HCT116 (cell line): ENCODE data around the gene NEDD4L. TPM values are rescaled to one million over a fixed set of nuclear protein-coding genes. Genes with fewer than 3 reads are reported as not detected.

Source experiments
- ATAC-seq: fragments of 200-7000 bp; cut with Tn5 transposase; 2 replicates; pipeline ENCODE4 v1.9.1; 2020; ENCODE audit warnings: mild to moderate bottlenecking, moderate library complexity
- BruUV-seq: library from RNA; stranded (reverse); fragments of 400-500 nt; replicated peaks from 2 replicates; lab custom pipeline; 2021; lab: Mats Ljungman, UMichigan
- CTCF ChIA-PET: fragments of 300-600 bp; sonication (Branson Sonifier 250); formaldehyde crosslinking; loops from one replicate; lab custom pipeline; 2021; ENCODE audit warnings: antibody characterized with exemption; lab: Charles Lee
- POLR2A ChIA-PET: fragments of 300-600, 350-600 bp; sonication (Branson Sonifier 250); formaldehyde crosslinking; loops from one replicate; lab custom pipeline; 2021; ENCODE audit warnings: antibody characterized with exemption; lab: Charles Lee
- RAD21 ChIA-PET, 2 experiments: fragments of 300-600 bp; sonication (Branson Sonifier 250); formaldehyde crosslinking; loops; one replicate each; lab custom pipeline; 2023; ENCODE audit warnings: low total read pairs in 2 of 2; ENCODE audit not compliant: uncharacterized antibody in 2 of 2, unreplicated experiment in 2 of 2, low non-redundant PET in 1 of 2; lab: Charles Lee
- DNase-seq: peaks from one replicate; pipeline ENCODE4 v3.0.0-alpha.2; 2010; ENCODE audit warnings: low read depth, low spot score
- H2AFZ ChIP-seq: fragments of 200-600 bp; shearing (Covaris generic), sonication (generic); 2 replicates; pipeline ENCODE4 v1.6.1; 2017; ENCODE audit warnings: low read depth, mixed run types, mixed read lengths, antibody characterized with exemption, low read length; ENCODE audit not compliant: poor library complexity, severe bottlenecking
- H3K27ac ChIP-seq: 2 replicates; pipeline ENCODE4 v1.5.1; 2012; ENCODE audit warnings: low read depth, low read length
- H3K27me3 ChIP-seq: fragments of 200-600 bp; sonication (generic); 2 replicates; pipeline ENCODE4 v1.6.1; 2016; ENCODE audit warnings: mixed run types, low read length, mixed read lengths; ENCODE audit not compliant: insufficient read depth
- H3K36me3 ChIP-seq, 2 experiments: fragments of 200-500 bp in 1 of 2; fragments of 200-600 bp in 1 of 2; sonication (Bioruptor generic) in 1 of 2; sonication (generic) in 1 of 2; 2 replicates each; pipeline versions ENCODE4 v1.5.1 to v1.6.1; 2014 to 2016; ENCODE audit warnings: low read length in 2 of 2, inconsistent platforms in 1 of 2, mixed read lengths in 1 of 2, mixed run types in 1 of 2; ENCODE audit not compliant: insufficient read depth in 2 of 2, control insufficient read depth in 1 of 2
- H3K4me1 ChIP-seq, 2 experiments: fragments of 200-600 bp in 1 of 2; sonication (generic) in 1 of 2; 2 replicates each; pipeline versions ENCODE4 v1.5.1 to v1.6.1; 2012 to 2017; ENCODE audit warnings: low read length in 2 of 2, inconsistent platforms in 1 of 2, mild to moderate bottlenecking in 1 of 2, mixed read lengths in 1 of 2, mixed run types in 1 of 2, moderate library complexity in 1 of 2; ENCODE audit not compliant: insufficient read depth in 2 of 2, control insufficient read depth in 1 of 2
- H3K4me2 ChIP-seq: fragments of 200-600 bp; sonication (generic); 2 replicates; pipeline ENCODE4 v1.6.1; 2017; ENCODE audit warnings: mixed run types, low read length, mixed read lengths
- H3K4me3 ChIP-seq, 2 experiments: fragments of 200-600 bp in 1 of 2; sonication (generic) in 1 of 2; replicated peaks in 1 of 2; 2 replicates each; pipeline ENCODE4 v1.5.1; 2011 to 2016; ENCODE audit warnings: low read length in 2 of 2, control low read depth in 1 of 2, low read depth in 1 of 2, mild to moderate bottlenecking in 1 of 2, mixed read lengths in 1 of 2, mixed run types in 1 of 2
- H3K79me2 ChIP-seq: fragments of 200-600 bp; sonication (generic); 2 replicates; pipeline ENCODE4 v1.6.1; 2017; ENCODE audit warnings: mild to moderate bottlenecking, mixed run types, low read length, moderate library complexity, mixed read lengths; ENCODE audit not compliant: insufficient read depth
- H3K9ac ChIP-seq: fragments of 200-600 bp; sonication (generic); 2 replicates; pipeline ENCODE4 v1.6.1; 2016; ENCODE audit warnings: low read length, mixed read lengths
- H3K9me2 ChIP-seq: fragments of 200-600 bp; sonication (generic), shearing (Covaris generic); 2 replicates; pipeline ENCODE4 v1.6.1; 2017; ENCODE audit warnings: mixed run types, mild to moderate bottlenecking, moderate library complexity; ENCODE audit not compliant: insufficient read depth
- H3K9me3 ChIP-seq, 2 experiments: fragments of 200-500 bp in 1 of 2; fragments of 200-600 bp in 1 of 2; sonication (Bioruptor generic) in 1 of 2; sonication (generic) in 1 of 2; 2 replicates each; pipeline ENCODE4 v1.6.1; 2014 to 2017; ENCODE audit warnings: low read length in 2 of 2, mixed read lengths in 2 of 2, inconsistent platforms in 1 of 2, low read depth in 1 of 2, mild to moderate bottlenecking in 1 of 2, mixed run types in 1 of 2, moderate library complexity in 1 of 2; ENCODE audit not compliant: control insufficient read depth in 1 of 2, insufficient read depth in 1 of 2
- H4K20me1 ChIP-seq: fragments of 200-600 bp; sonication (generic), shearing (Covaris generic); 2 replicates; pipeline ENCODE4 v1.6.1; 2017; ENCODE audit warnings: mixed run types, mild to moderate bottlenecking, moderate library complexity; ENCODE audit not compliant: insufficient read depth
- ELF1 ChIP-seq: IDR thresholded peaks from 2 replicates; pipeline ENCODE4 v1.6.1; 2012; ENCODE audit warnings: low read depth, borderline replicate concordance
- EZH2 ChIP-seq: fragments of 200-600 bp; sonication (generic); IDR thresholded peaks from 2 replicates; pipeline ENCODE4 v1.6.1; 2017; ENCODE audit warnings: antibody characterized with exemption, mixed run types
- EZH2phosphoT487 ChIP-seq: fragments of 200-600 bp; IDR thresholded peaks from 2 replicates; pipeline ENCODE4 v1.6.1; 2018; ENCODE audit warnings: antibody characterized with exemption, borderline replicate concordance
- FOSL1 ChIP-seq: IDR thresholded peaks from 2 replicates; pipeline ENCODE4 v1.6.1; 2012; ENCODE audit warnings: low read depth
- JUND ChIP-seq: IDR thresholded peaks from 2 replicates; pipeline ENCODE4 v1.6.1; 2012
- MAX ChIP-seq: IDR thresholded peaks from 2 replicates; pipeline ENCODE4 v1.6.1; 2012
- POLR2AphosphoS5 ChIP-seq: IDR thresholded peaks from 2 replicates; pipeline ENCODE4 v1.6.1; 2011; ENCODE audit warnings: mild to moderate bottlenecking, low read depth, low read length, moderate library complexity
- RAD21 ChIP-seq: IDR thresholded peaks from 2 replicates; pipeline ENCODE4 v1.6.1; 2012; ENCODE audit warnings: low read depth, mild to moderate bottlenecking
- REST ChIP-seq: IDR thresholded peaks from 2 replicates; pipeline ENCODE4 v1.6.1; 2012; ENCODE audit warnings: low read depth
- SIN3A ChIP-seq: IDR thresholded peaks from 2 replicates; pipeline ENCODE4 v1.6.1; 2012; ENCODE audit warnings: low read depth
- SP1 ChIP-seq: IDR thresholded peaks from 2 replicates; pipeline ENCODE4 v1.6.1; 2012; ENCODE audit warnings: low read depth
- SRF ChIP-seq: IDR thresholded peaks from 2 replicates; pipeline ENCODE4 v1.6.1; 2012; ENCODE audit warnings: low read depth
- TCF7L2 ChIP-seq: IDR thresholded peaks from 2 replicates; pipeline ENCODE4 v1.7.0; 2011; ENCODE audit warnings: borderline replicate concordance, inconsistent platforms; ENCODE audit not compliant: insufficient read depth, insufficient read length; ENCODE audit errors: extremely low read depth
- ZBTB33 ChIP-seq: IDR thresholded peaks from 2 replicates; pipeline ENCODE4 v1.6.1; 2011; ENCODE audit warnings: mild to moderate bottlenecking, low read length, moderate library complexity; ENCODE audit not compliant: insufficient replicate concordance; ENCODE audit errors: extremely low read depth
- ZNF274 ChIP-seq: fragments of 200-500 bp; sonication (Bioruptor generic); IDR thresholded peaks from 2 replicates; pipeline ENCODE4 v1.6.1; 2014; ENCODE audit warnings: mild to moderate bottlenecking, low read depth, low read length, inconsistent platforms
- intact Hi-C: fragments of 100-400 bp; cut with micrococcal nuclease; formaldehyde crosslinking; loops from 2 replicates; pipeline ENCODE4 v1.10.0; 2022
- total RNA-seq: library from RNA; stranded (reverse); gene quantifications from one replicate; pipeline ENCODE4 v1.2.1, GENCODE V29; 2021; ENCODE audit not compliant: unreplicated experiment

The NEDD4L gene
- total RNA-seq, 1 experiment from 2014 or later: 41.5 TPM

- no peak for TF ChIP-seq ZBTB33
- TF ChIP-seq FOSL1: no peak
- TF ChIP-seq EZH2phosphoT487: no peak
- TF ChIP-seq, all 23 proteins: peak for 2
Observed at GRCh38 chr18:58175122-58175785, 131.2 kb downstream of the NEDD4L start (continued).

GRCh38 chr18:58175786-58176176 lies 131.8 kb downstream of the NEDD4L start:
- POLR2A ChIA-PET: no interaction called here
- BruUV-seq: no TSS peak
- no peaks in the 10 kb centered on the region for H3K9me2 ChIP-seq
- H3K27me3 ChIP-seq: no peaks in the 10 kb centered on the region
- no peaks in the 10 kb centered on the region for H3K79me2 ChIP-seq
- CTCF ChIA-PET: interaction anchor here (0.7 to 1.7 kb wide), 3 partner anchors 40 to 294 kb away, joined by 3 to 4 read pairs (median 3); no protein-coding TSS in a partner anchor
- no peaks in the 10 kb centered on the region for H4K20me1 ChIP-seq
- ATAC-seq (no peak), DNase-seq (no peak)
- H3K9ac ChIP-seq: no peak overlapping the region
- no peak overlapping the region for H3K4me2 ChIP-seq
- H3K4me3 ChIP-seq: no peak overlapping the region
- peaks cover 17 to 22% of the 10 kb centered on the region in 2 experiments for H3K4me1 ChIP-seq
- H3K36me3 ChIP-seq: no peaks in the 10 kb centered on the region
- intact Hi-C loops: no loop called here
- no peaks in the 10 kb centered on the region for H3K9me3 ChIP-seq
- H2AFZ ChIP-seq: no peak overlapping the region
- TF ChIP-seq ELF1: no peak
- TF ChIP-seq SP1: no peak
- no peak for TF ChIP-seq RAD21
- no peak for TF ChIP-seq REST
- TF ChIP-seq MAX: no peak
- TF ChIP-seq POLR2AphosphoS5: no peak
- TF ChIP-seq ZNF274: no peak
- TF ChIP-seq SRF: no peak
- TF ChIP-seq JUND: no peak
- TF ChIP-seq SIN3A: no peak
- no peak for TF ChIP-seq EZH2
- no peak for TF ChIP-seq TCF7L2
- RAD21 ChIA-PET: no interaction called here
- no peak overlapping the region for H3K27ac ChIP-seq
